NB4 (cell line): ENCODE measurements around the gene PDZD2.

ENCODE experiments used
- TF ChIP-seq, protein P1 (sequence below): IDR thresholded peaks from one replicate; pipeline ENCODE4 v1.5.1; 2012; ENCODE audit warnings: low read depth, low read length
- TF ChIP-seq, protein P2 (sequence below): IDR thresholded peaks from 2 replicates; pipeline ENCODE4 v1.6.1; 2011; ENCODE audit warnings: low read depth, low read length

DNA sequence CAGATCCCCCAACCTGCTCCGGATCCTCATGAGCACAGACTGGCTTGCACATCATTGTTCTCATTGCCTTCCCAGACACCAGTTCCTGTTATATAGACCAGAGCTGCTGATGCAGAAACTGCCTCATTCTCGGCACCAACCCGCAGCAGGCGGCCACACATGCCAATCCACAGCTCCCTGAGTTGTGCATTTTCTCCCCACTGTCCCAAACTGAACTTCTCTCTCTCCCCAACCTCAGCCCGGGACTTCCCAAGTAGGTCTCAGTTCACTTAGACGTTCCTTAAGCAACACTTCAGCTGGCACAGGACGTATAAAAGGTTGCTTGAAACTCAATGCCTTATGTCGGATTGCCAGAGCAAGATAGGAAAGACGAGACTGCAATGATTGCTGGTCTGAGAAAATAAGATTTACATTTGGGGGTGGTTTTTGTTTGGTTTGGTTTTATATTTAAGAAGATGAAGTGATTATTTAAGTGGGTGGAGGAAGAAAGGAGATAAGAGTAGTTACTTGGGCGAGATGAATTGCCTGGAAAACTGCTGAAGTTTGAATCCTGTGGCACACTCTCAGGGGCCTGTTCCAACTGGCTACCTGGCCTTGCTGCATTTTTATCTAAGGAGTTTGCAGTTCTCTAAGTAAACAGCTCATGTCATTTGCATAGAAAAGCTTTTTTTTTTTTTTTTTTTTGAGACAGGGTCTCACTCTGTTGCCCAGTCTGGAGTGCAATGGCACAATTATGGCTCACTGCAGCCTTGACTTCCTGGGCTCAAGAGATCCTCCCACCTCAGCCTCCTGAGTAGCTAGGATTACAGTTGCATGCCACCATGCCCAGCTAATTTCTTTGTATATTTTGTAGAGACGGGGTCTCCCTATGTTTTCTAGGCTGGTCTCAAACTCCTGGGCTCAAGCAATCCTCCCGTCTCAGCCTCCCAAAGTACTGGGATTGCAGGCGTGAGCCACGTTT, 379.8 kb downstream of the PDZD2 start:
- TF ChIP-seq, protein P1, sequence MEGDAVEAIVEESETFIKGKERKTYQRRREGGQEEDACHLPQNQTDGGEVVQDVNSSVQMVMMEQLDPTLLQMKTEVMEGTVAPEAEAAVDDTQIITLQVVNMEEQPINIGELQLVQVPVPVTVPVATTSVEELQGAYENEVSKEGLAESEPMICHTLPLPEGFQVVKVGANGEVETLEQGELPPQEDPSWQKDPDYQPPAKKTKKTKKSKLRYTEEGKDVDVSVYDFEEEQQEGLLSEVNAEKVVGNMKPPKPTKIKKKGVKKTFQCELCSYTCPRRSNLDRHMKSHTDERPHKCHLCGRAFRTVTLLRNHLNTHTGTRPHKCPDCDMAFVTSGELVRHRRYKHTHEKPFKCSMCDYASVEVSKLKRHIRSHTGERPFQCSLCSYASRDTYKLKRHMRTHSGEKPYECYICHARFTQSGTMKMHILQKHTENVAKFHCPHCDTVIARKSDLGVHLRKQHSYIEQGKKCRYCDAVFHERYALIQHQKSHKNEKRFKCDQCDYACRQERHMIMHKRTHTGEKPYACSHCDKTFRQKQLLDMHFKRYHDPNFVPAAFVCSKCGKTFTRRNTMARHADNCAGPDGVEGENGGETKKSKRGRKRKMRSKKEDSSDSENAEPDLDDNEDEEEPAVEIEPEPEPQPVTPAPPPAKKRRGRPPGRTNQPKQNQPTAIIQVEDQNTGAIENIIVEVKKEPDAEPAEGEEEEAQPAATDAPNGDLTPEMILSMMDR: no peak
- TF ChIP-seq, protein P2, sequence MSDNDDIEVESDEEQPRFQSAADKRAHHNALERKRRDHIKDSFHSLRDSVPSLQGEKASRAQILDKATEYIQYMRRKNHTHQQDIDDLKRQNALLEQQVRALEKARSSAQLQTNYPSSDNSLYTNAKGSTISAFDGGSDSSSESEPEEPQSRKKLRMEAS: no peak
